WTC11 (cell line): Measurements from ENCODE around the gene S100G. TPM values are rescaled to one million over a fixed set of nuclear protein-coding genes. Genes with fewer than 3 reads are reported as not detected.
"Not testable (repeated sequence)": the region's sequence is repeated elsewhere in the genome, so short reads cannot be mapped to it uniquely, and the experiment has no call there.

Source experiments
- ATAC-seq: fragments of 200-7000 bp; cut with Tn5 transposase; 2 replicates; pipeline ENCODE4 v1.10.0; 2021; ENCODE audit warnings: mild to moderate bottlenecking, moderate library complexity
- Bru-seq: library from RNA; stranded (reverse); fragments of 400-500 nt; gene quantifications from one replicate; lab custom pipeline; 2021; lab: Mats Ljungman, UMichigan
- CTCF ChIA-PET: fragments of 300-600 bp; sonication (Branson Sonifier 250); formaldehyde crosslinking; loops from one replicate; lab custom pipeline; 2021; ENCODE audit warnings: antibody characterized with exemption; lab: Charles Lee
- POLR2A ChIA-PET: fragments of 350-600 bp; sonication (Branson Sonifier 250); formaldehyde crosslinking; loops from one replicate; lab custom pipeline; 2021; ENCODE audit warnings: antibody characterized with exemption; lab: Charles Lee
- DNase-seq: peaks from one replicate; pipeline ENCODE4 v3.0.0; 2021; ENCODE audit warnings: low spot score
- H3K27ac Mint-ChIP-seq: 2 replicates; pipeline ENCODE4 v1.8.0; 2021; ENCODE audit warnings: mixed read lengths
- H3K27me3 Mint-ChIP-seq: 2 replicates; pipeline ENCODE4 v1.8.0; 2021; ENCODE audit warnings: low read depth, mild to moderate bottlenecking, moderate library complexity, mixed read lengths
- H3K36me3 Mint-ChIP-seq: 2 replicates; pipeline ENCODE4 v1.8.0; 2021; ENCODE audit warnings: mixed read lengths
- H3K4me1 Mint-ChIP-seq: 2 replicates; pipeline ENCODE4 v1.8.0; 2022; ENCODE audit warnings: mixed read lengths
- H3K4me3 Mint-ChIP-seq: 2 replicates; pipeline ENCODE4 v1.8.0; 2021; ENCODE audit warnings: mild to moderate bottlenecking, moderate library complexity, mixed read lengths
- H3K9me3 Mint-ChIP-seq: 2 replicates; pipeline ENCODE4 v1.8.0; 2021; ENCODE audit warnings: mixed read lengths
- ATF6 ChIP-seq: sonication (generic); formaldehyde crosslinking; IDR thresholded peaks from 2 replicates; pipeline ENCODE4 v1.8.1; 2023; ENCODE audit warnings: mild to moderate bottlenecking, missing genetic modification reagents
- CDX4 ChIP-seq: fragments of 250-450 bp; sonication (Bioruptor Pico); IDR thresholded peaks from 2 replicates; pipeline ENCODE4 v1.9.0; 2021; ENCODE audit warnings: moderate library complexity, mild to moderate bottlenecking, inconsistent platforms, borderline replicate concordance
- ERG ChIP-seq: fragments of 250-450 bp; sonication (Bioruptor Pico); IDR thresholded peaks from 2 replicates; pipeline ENCODE4 v1.8.0; 2021; ENCODE audit warnings: mild to moderate bottlenecking
- FOXK1 ChIP-seq: sonication (generic); formaldehyde crosslinking; IDR thresholded peaks from 2 replicates; pipeline ENCODE4 v1.8.0; 2022; ENCODE audit warnings: mild to moderate bottlenecking, moderate library complexity, missing genetic modification reagents
- FOXP1 ChIP-seq: sonication (generic); formaldehyde crosslinking; IDR thresholded peaks from 2 replicates; pipeline ENCODE4 v1.8.0; 2022; ENCODE audit warnings: missing genetic modification reagents, mild to moderate bottlenecking, moderate library complexity, borderline replicate concordance
- FOXP4 ChIP-seq: sonication (generic); formaldehyde crosslinking; IDR thresholded peaks from 2 replicates; pipeline ENCODE4 v1.8.0; 2022; ENCODE audit warnings: mild to moderate bottlenecking, missing genetic modification reagents
- IRF1 ChIP-seq: sonication (generic); formaldehyde crosslinking; IDR thresholded peaks from 2 replicates; pipeline ENCODE4 v1.8.0; 2023; ENCODE audit warnings: missing genetic modification reagents
- JAZF1 ChIP-seq: fragments of 250-450 bp; sonication (Bioruptor Pico); IDR thresholded peaks from 2 replicates; pipeline ENCODE4 v1.9.0; 2021; ENCODE audit warnings: moderate library complexity, mild to moderate bottlenecking, inconsistent platforms
- KAT7 ChIP-seq: sonication (generic); formaldehyde crosslinking; IDR thresholded peaks from 2 replicates; pipeline ENCODE4 v1.8.1; 2023; ENCODE audit warnings: missing genetic modification reagents, mild to moderate bottlenecking, borderline replicate concordance
- MLX ChIP-seq: sonication (generic); formaldehyde crosslinking; IDR thresholded peaks from 2 replicates; pipeline ENCODE4 v1.8.1; 2023; ENCODE audit warnings: mild to moderate bottlenecking, missing genetic modification reagents, moderate library complexity
- MXD4 ChIP-seq: fragments of 250-450 bp; sonication (Bioruptor Pico); IDR thresholded peaks from 2 replicates; pipeline ENCODE4 v1.8.0; 2021; ENCODE audit warnings: mild to moderate bottlenecking, moderate library complexity, borderline replicate concordance
- NR2C2 ChIP-seq: sonication (generic); formaldehyde crosslinking; IDR thresholded peaks from 2 replicates; pipeline ENCODE4 v1.8.0; 2022; ENCODE audit warnings: mild to moderate bottlenecking, missing genetic modification reagents
- NR3C1 ChIP-seq: sonication (generic); formaldehyde crosslinking; conservative IDR thresholded peaks from 2 replicates; pipeline ENCODE4 v1.8.1; 2023; ENCODE audit warnings: low read depth, mild to moderate bottlenecking, missing genetic modification reagents
- TEAD1 ChIP-seq: sonication (generic); formaldehyde crosslinking; IDR thresholded peaks from 2 replicates; pipeline ENCODE4 v1.8.0; 2022; ENCODE audit warnings: mild to moderate bottlenecking, missing genetic modification reagents
- USF1 ChIP-seq: sonication (generic); formaldehyde crosslinking; IDR thresholded peaks from 2 replicates; pipeline ENCODE4 v1.8.0; 2022; ENCODE audit warnings: mild to moderate bottlenecking, missing genetic modification reagents
- ZNF317 ChIP-seq: sonication (generic); formaldehyde crosslinking; IDR thresholded peaks from 2 replicates; pipeline ENCODE4 v1.8.1; 2023; ENCODE audit warnings: low read depth, mild to moderate bottlenecking, moderate library complexity, missing genetic modification reagents, borderline replicate concordance
- ZNF396 ChIP-seq: fragments of 250-450 bp; sonication (Bioruptor Pico); IDR thresholded peaks from 2 replicates; pipeline ENCODE4 v1.8.0; 2021; ENCODE audit warnings: mild to moderate bottlenecking, moderate library complexity, borderline replicate concordance
- ZNF425 ChIP-seq: fragments of 250-450 bp; sonication (Bioruptor Pico); conservative IDR thresholded peaks from 2 replicates; pipeline ENCODE4 v1.9.0; 2021; ENCODE audit warnings: mild to moderate bottlenecking
- ZNF671 ChIP-seq: fragments of 250-450 bp; sonication (Bioruptor Pico); IDR thresholded peaks from 2 replicates; pipeline ENCODE4 v1.8.0; 2021; ENCODE audit warnings: mild to moderate bottlenecking
- long read RNA-seq, 3 experiments: library from RNA in 1 of 3; library from capped mRNA in 1 of 3; library from polyadenylated mRNA in 1 of 3; unstranded in 2 of 3; stranded (forward) in 1 of 3; transcript quantifications; one replicate each; pipeline ENCODE4 v2.0.0, GENCODE V29; 2021
- total RNA-seq: library from RNA; stranded (reverse); gene quantifications from 3 replicates; pipeline ENCODE4 v1.2.3, GENCODE V29; 2021

S100G gene
- total RNA-seq (not detected in 3 replicates), Bru-seq, nascent RNA (not detected)
- long read RNA-seq, experiment 1: 0 reads
- long read RNA-seq, experiment 2: 0 reads
- long read RNA-seq, experiment 3: 0 reads

- no peak for DNase-seq
- Mint-ChIP-seq H3K4me1 (peaks cover 17% of the 10 kb centered on the region), H3K9me3 (no peaks in the 10 kb centered on the region), H3K4me3 (no peak within 1 kb of the TSS), H3K36me3 (peaks cover 36% of the 10 kb centered on the region), H3K27me3 (no peaks in the 10 kb centered on the region), H3K27ac (no peak within 1 kb of the TSS; the same call in 1 of the 2 replicates)
- TF ChIP-seq ZNF671 (CRISPR knock-in tag) (no peak), NR3C1 (CRISPR knock-in tag) (no peak), MLX (CRISPR knock-in tag) (no peak), MXD4 (CRISPR knock-in tag) (no peak), CDX4 (CRISPR knock-in tag) (no peak), JAZF1 (CRISPR knock-in tag) (no peak), IRF1 (CRISPR knock-in tag) (no peak), NR2C2 (CRISPR knock-in tag) (no peak)
- ATAC-seq: no peak
- CTCF ChIA-PET: no interaction called here
- POLR2A ChIA-PET: no interaction called here
Measured at GRCh38 chrX:16649858-16650257, at the start of gene S100G. Gene S100G, plus strand, starts transcription at chrX:16650158. Its CDS starts 849 bp downstream, at chrX:16651007.

- ChIA-PET POLR2A (no interaction called here), CTCF (no interaction called here)
- no peak overlapping the region; the same call in 1 of the 2 replicates for H3K27ac Mint-ChIP-seq
- H3K36me3 Mint-ChIP-seq: peaks cover 17% of the 10 kb centered on the region
- no peak overlapping the region for H3K4me3 Mint-ChIP-seq
- ATAC-seq (no peak), DNase-seq (no peak)
- TF ChIP-seq TEAD1 (CRISPR knock-in tag) (no peak), FOXP1 (CRISPR knock-in tag) (no peak), KAT7 (no peak), JAZF1 (CRISPR knock-in tag) (no peak), ERG (no peak), ZNF396 (no peak), ZNF317 (CRISPR knock-in tag) (no peak), FOXP4 (no peak), ZNF425 (CRISPR knock-in tag) (no peak), ATF6 (CRISPR knock-in tag) (no peak), FOXK1 (CRISPR knock-in tag) (no peak), USF1 (no peak)
- no peaks in the 10 kb centered on the region for H3K9me3 Mint-ChIP-seq
- H3K4me1 Mint-ChIP-seq: peaks cover 36% of the 10 kb centered on the region
- no peaks in the 10 kb centered on the region for H3K27me3 Mint-ChIP-seq
Measured at GRCh38 chrX:16601885-16602284, 48.1 kb upstream of the S100G start.

- ATAC-seq, POLR2A ChIA-PET, H3K27ac Mint-ChIP-seq, DNase-seq, H3K27me3 Mint-ChIP-seq, H3K4me3 Mint-ChIP-seq, CTCF ChIA-PET, H3K9me3 Mint-ChIP-seq: not testable (repeated sequence)
- Mint-ChIP-seq H3K36me3 (peaks cover 14% of the 10 kb centered on the region), H3K4me1 (peaks cover 36% of the 10 kb centered on the region)
Measured at GRCh38 chrX:16603235-16603634, 46.7 kb upstream of the S100G start.
